ENCODE results near the gene TBX20.

- no peak for TF ChIP-seq ARNTL (CRISPR knock-in tag; IDR thresholded peaks at IDR 0.05; ENCODE audit: borderline replicate concordance, low read depth)
- TF ChIP-seq ISL1 (CRISPR knock-in tag; IDR thresholded peaks at IDR 0.05): no peak
- no peak for TF ChIP-seq ZFP3 (CRISPR knock-in tag; IDR thresholded peaks at IDR 0.05)
- TF ChIP-seq, protein P1, sequence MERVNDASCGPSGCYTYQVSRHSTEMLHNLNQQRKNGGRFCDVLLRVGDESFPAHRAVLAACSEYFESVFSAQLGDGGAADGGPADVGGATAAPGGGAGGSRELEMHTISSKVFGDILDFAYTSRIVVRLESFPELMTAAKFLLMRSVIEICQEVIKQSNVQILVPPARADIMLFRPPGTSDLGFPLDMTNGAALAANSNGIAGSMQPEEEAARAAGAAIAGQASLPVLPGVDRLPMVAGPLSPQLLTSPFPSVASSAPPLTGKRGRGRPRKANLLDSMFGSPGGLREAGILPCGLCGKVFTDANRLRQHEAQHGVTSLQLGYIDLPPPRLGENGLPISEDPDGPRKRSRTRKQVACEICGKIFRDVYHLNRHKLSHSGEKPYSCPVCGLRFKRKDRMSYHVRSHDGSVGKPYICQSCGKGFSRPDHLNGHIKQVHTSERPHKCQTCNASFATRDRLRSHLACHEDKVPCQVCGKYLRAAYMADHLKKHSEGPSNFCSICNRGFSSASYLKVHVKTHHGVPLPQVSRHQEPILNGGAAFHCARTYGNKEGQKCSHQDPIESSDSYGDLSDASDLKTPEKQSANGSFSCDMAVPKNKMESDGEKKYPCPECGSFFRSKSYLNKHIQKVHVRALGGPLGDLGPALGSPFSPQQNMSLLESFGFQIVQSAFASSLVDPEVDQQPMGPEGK (CRISPR knock-in tag; IDR thresholded peaks at IDR 0.05; ENCODE audit: borderline replicate concordance): no peak
- no peak for TF ChIP-seq OSR1 (CRISPR knock-in tag; IDR thresholded peaks at IDR 0.05)
- TF ChIP-seq ZFP30 (CRISPR knock-in tag; IDR thresholded peaks at IDR 0.05): no peak
- TF ChIP-seq, protein P2, sequence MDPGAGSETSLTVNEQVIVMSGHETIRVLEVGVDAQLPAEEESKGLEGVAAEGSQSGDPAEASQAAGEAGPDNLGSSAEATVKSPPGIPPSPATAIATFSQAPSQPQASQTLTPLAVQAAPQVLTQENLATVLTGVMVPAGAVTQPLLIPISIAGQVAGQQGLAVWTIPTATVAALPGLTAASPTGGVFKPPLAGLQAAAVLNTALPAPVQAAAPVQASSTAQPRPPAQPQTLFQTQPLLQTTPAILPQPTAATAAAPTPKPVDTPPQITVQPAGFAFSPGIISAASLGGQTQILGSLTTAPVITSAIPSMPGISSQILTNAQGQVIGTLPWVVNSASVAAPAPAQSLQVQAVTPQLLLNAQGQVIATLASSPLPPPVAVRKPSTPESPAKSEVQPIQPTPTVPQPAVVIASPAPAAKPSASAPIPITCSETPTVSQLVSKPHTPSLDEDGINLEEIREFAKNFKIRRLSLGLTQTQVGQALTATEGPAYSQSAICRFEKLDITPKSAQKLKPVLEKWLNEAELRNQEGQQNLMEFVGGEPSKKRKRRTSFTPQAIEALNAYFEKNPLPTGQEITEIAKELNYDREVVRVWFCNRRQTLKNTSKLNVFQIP (CRISPR knock-in tag; IDR thresholded peaks at IDR 0.05; ENCODE audit: borderline replicate concordance, low read depth): no peak
- no peak for TF ChIP-seq ZC3H10 (CRISPR knock-in tag; IDR thresholded peaks at IDR 0.05)
- TF ChIP-seq TOX (CRISPR knock-in tag; IDR thresholded peaks at IDR 0.05; ENCODE audit: borderline replicate concordance): no peak
- no peak for TF ChIP-seq TSHZ2 (CRISPR knock-in tag; IDR thresholded peaks at IDR 0.05)
- no peak for TF ChIP-seq RARB (CRISPR knock-in tag; IDR thresholded peaks at IDR 0.05)
- TF ChIP-seq, protein P3, sequence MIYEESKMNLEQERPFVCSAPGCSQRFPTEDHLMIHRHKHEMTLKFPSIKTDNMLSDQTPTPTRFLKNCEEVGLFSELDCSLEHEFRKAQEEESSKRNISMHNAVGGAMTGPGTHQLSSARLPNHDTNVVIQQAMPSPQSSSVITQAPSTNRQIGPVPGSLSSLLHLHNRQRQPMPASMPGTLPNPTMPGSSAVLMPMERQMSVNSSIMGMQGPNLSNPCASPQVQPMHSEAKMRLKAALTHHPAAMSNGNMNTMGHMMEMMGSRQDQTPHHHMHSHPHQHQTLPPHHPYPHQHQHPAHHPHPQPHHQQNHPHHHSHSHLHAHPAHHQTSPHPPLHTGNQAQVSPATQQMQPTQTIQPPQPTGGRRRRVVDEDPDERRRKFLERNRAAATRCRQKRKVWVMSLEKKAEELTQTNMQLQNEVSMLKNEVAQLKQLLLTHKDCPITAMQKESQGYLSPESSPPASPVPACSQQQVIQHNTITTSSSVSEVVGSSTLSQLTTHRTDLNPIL (CRISPR knock-in tag; IDR thresholded peaks at IDR 0.05; ENCODE audit: low read depth): no peak
- TF ChIP-seq BACH2 (CRISPR knock-in tag; IDR thresholded peaks at IDR 0.05; ENCODE audit: borderline replicate concordance): no peak
- no peak for TF ChIP-seq TCF4 (CRISPR knock-in tag; IDR thresholded peaks at IDR 0.05; ENCODE audit: borderline replicate concordance)
These were observed 5.0 kb downstream of the TBX20 start for GRCh38 chr7:35248576-35249536.
